Measurements from ENCODE around the gene LEKR1.

The LEKR1 gene

GRCh38 chr3:157042226-157042625, 216.1 kb downstream of the LEKR1 start:
- peaks cover 38% of the 10 kb centered on the region for H3K27me3 Mint-ChIP-seq (ENCODE audit: low read depth)
- H3K4me1 Mint-ChIP-seq (ENCODE audit: low read depth), result no peaks in the 10 kb centered on the region
- no peaks in the 10 kb centered on the region for H3K9me3 Mint-ChIP-seq
- H3K27ac Mint-ChIP-seq, result no peak overlapping the region
- no peak overlapping the region for H3K4me3 Mint-ChIP-seq
- no peaks in the 10 kb centered on the region for H3K36me3 Mint-ChIP-seq (ENCODE audit: low read depth)

GRCh38 chr3:157043771-157044170, 217.6 kb downstream of the LEKR1 start:
- no peak overlapping the region for H3K27ac Mint-ChIP-seq
- H3K9me3 Mint-ChIP-seq, result no peaks in the 10 kb centered on the region
- no peaks in the 10 kb centered on the region for H3K36me3 Mint-ChIP-seq (ENCODE audit: low read depth)
- no peak overlapping the region for H3K4me3 Mint-ChIP-seq
- no peaks in the 10 kb centered on the region for H3K4me1 Mint-ChIP-seq (ENCODE audit: low read depth)
- H3K27me3 Mint-ChIP-seq (ENCODE audit: low read depth), result peaks cover 25% of the 10 kb centered on the region

GRCh38 chr3:157045238-157045850, 219.2 kb downstream of the LEKR1 start:
- H3K9me3 Mint-ChIP-seq, result no peaks in the 10 kb centered on the region
- no peaks in the 10 kb centered on the region for H3K36me3 Mint-ChIP-seq (ENCODE audit: low read depth)
- no peaks in the 10 kb centered on the region for H3K4me1 Mint-ChIP-seq (ENCODE audit: low read depth)
- no peak overlapping the region for H3K4me3 Mint-ChIP-seq
- H3K27ac Mint-ChIP-seq, result no peak overlapping the region
- H3K27me3 Mint-ChIP-seq (ENCODE audit: low read depth), result peaks cover 27% of the 10 kb centered on the region

- no peak overlapping the region for H3K27ac Mint-ChIP-seq
- no peaks in the 10 kb centered on the region for H3K36me3 Mint-ChIP-seq (ENCODE audit: low read depth)
- H3K4me1 Mint-ChIP-seq (ENCODE audit: low read depth), result no peaks in the 10 kb centered on the region
- H3K9me3 Mint-ChIP-seq, result no peaks in the 10 kb centered on the region
- H3K4me3 Mint-ChIP-seq, result no peak overlapping the region
- peaks cover 25% of the 10 kb centered on the region for H3K27me3 Mint-ChIP-seq (ENCODE audit: low read depth)
Measured at GRCh38 chr3:157046520-157046919, 220.4 kb downstream of the LEKR1 start.

- no peaks in the 10 kb centered on the region for H3K36me3 Mint-ChIP-seq (ENCODE audit: low read depth)
- no peaks in the 10 kb centered on the region for H3K4me1 Mint-ChIP-seq (ENCODE audit: low read depth)
- peaks cover 22% of the 10 kb centered on the region for H3K27me3 Mint-ChIP-seq (ENCODE audit: low read depth)
- no peak overlapping the region for H3K4me3 Mint-ChIP-seq
- H3K9me3 Mint-ChIP-seq, result no peaks in the 10 kb centered on the region
- no peak overlapping the region for H3K27ac Mint-ChIP-seq
Measured at GRCh38 chr3:157051055-157051454, 224.9 kb downstream of the LEKR1 start.

GRCh38 chr3:157051591-157051990, 225.4 kb downstream of the LEKR1 start:
- H3K27me3 Mint-ChIP-seq (ENCODE audit: low read depth), result peaks cover 22% of the 10 kb centered on the region

GRCh38 chr3:157056035-157056434, 229.9 kb downstream of the LEKR1 start:
- H3K9me3 Mint-ChIP-seq, result no peaks in the 10 kb centered on the region
- H3K4me3 Mint-ChIP-seq, result no peak overlapping the region
- H3K36me3 Mint-ChIP-seq (ENCODE audit: low read depth), result no peaks in the 10 kb centered on the region
- no peak overlapping the region for H3K27ac Mint-ChIP-seq
- H3K4me1 Mint-ChIP-seq (ENCODE audit: low read depth), result peaks cover 3% of the 10 kb centered on the region
- peaks cover 17% of the 10 kb centered on the region for H3K27me3 Mint-ChIP-seq (ENCODE audit: low read depth)

More at GRCh38 chr3:157051591-157051990, 225.4 kb downstream of the LEKR1 start:
- Mint-ChIP-seq H3K4me1 (ENCODE audit: low read depth) (no peaks in the 10 kb centered on the region), H3K27ac (no peak overlapping the region), H3K9me3 (no peaks in the 10 kb centered on the region), H3K4me3 (no peak overlapping the region), H3K36me3 (ENCODE audit: low read depth) (no peaks in the 10 kb centered on the region)

GRCh38 chr3:157058392-157059071, 232.4 kb downstream of the LEKR1 start:
- Mint-ChIP-seq H3K4me3 (no peak overlapping the region), H3K36me3 (ENCODE audit: low read depth) (no peaks in the 10 kb centered on the region)

GRCh38 chr3:157059181-157059580, 233.0 kb downstream of the LEKR1 start:
- Mint-ChIP-seq H3K9me3 (no peaks in the 10 kb centered on the region), H3K4me1 (ENCODE audit: low read depth) (peaks cover 3% of the 10 kb centered on the region), H3K36me3 (ENCODE audit: low read depth) (no peaks in the 10 kb centered on the region), H3K4me3 (no peak overlapping the region), H3K27ac (no peak overlapping the region), H3K27me3 (ENCODE audit: low read depth) (peaks cover 18% of the 10 kb centered on the region)

More at GRCh38 chr3:157058392-157059071, 232.4 kb downstream of the LEKR1 start:
- Mint-ChIP-seq H3K27ac (no peak overlapping the region), H3K27me3 (ENCODE audit: low read depth) (peaks cover 18% of the 10 kb centered on the region), H3K9me3 (no peaks in the 10 kb centered on the region), H3K4me1 (ENCODE audit: low read depth) (peaks cover 3% of the 10 kb centered on the region)

- peaks cover 18% of the 10 kb centered on the region for H3K27me3 Mint-ChIP-seq (ENCODE audit: low read depth)
- no peaks in the 10 kb centered on the region for H3K9me3 Mint-ChIP-seq
- H3K27ac Mint-ChIP-seq, result no peak overlapping the region
- H3K4me3 Mint-ChIP-seq, result no peak overlapping the region
- H3K4me1 Mint-ChIP-seq (ENCODE audit: low read depth), result peaks cover 3% of the 10 kb centered on the region
- H3K36me3 Mint-ChIP-seq (ENCODE audit: low read depth), result no peaks in the 10 kb centered on the region
Measured at GRCh38 chr3:157059661-157060060, 233.5 kb downstream of the LEKR1 start.

GRCh38 chr3:157061265-157061664, 235.1 kb downstream of the LEKR1 start:
- peaks cover 14% of the 10 kb centered on the region for H3K27me3 Mint-ChIP-seq (ENCODE audit: low read depth)
- H3K4me1 Mint-ChIP-seq (ENCODE audit: low read depth), result peaks cover 5% of the 10 kb centered on the region

GRCh38 chr3:157063469-157063868, 237.3 kb downstream of the LEKR1 start:
- H3K27ac Mint-ChIP-seq, result no peak overlapping the region
- no peaks in the 10 kb centered on the region for H3K9me3 Mint-ChIP-seq
- peaks cover 10% of the 10 kb centered on the region for H3K27me3 Mint-ChIP-seq (ENCODE audit: low read depth)
- H3K36me3 Mint-ChIP-seq (ENCODE audit: low read depth), result no peaks in the 10 kb centered on the region
- H3K4me3 Mint-ChIP-seq, result no peak overlapping the region
- H3K4me1 Mint-ChIP-seq (ENCODE audit: low read depth), result peaks cover 23% of the 10 kb centered on the region

More at GRCh38 chr3:157061265-157061664, 235.1 kb downstream of the LEKR1 start:
- Mint-ChIP-seq H3K27ac (no peak overlapping the region), H3K9me3 (no peaks in the 10 kb centered on the region), H3K4me3 (no peak overlapping the region), H3K36me3 (ENCODE audit: low read depth) (no peaks in the 10 kb centered on the region)

- H3K27me3 Mint-ChIP-seq (ENCODE audit: low read depth), result peaks cover 10% of the 10 kb centered on the region
- no peaks in the 10 kb centered on the region for H3K36me3 Mint-ChIP-seq (ENCODE audit: low read depth)
- peaks cover 25% of the 10 kb centered on the region for H3K4me1 Mint-ChIP-seq (ENCODE audit: low read depth)
- H3K4me3 Mint-ChIP-seq, result no peak overlapping the region
- H3K27ac Mint-ChIP-seq, result no peak overlapping the region
- no peaks in the 10 kb centered on the region for H3K9me3 Mint-ChIP-seq
Measured at GRCh38 chr3:157063926-157064325, 237.8 kb downstream of the LEKR1 start.

GRCh38 chr3:157064402-157064801, 238.2 kb downstream of the LEKR1 start:
- no peak overlapping the region for H3K4me3 Mint-ChIP-seq
- H3K27me3 Mint-ChIP-seq (ENCODE audit: low read depth), result peaks cover 10% of the 10 kb centered on the region
- H3K36me3 Mint-ChIP-seq (ENCODE audit: low read depth), result no peaks in the 10 kb centered on the region
- H3K4me1 Mint-ChIP-seq (ENCODE audit: low read depth), result peaks cover 25% of the 10 kb centered on the region
- no peaks in the 10 kb centered on the region for H3K9me3 Mint-ChIP-seq
- H3K27ac Mint-ChIP-seq, result no peak overlapping the region

GRCh38 chr3:157065201-157065600, 239.0 kb downstream of the LEKR1 start:
- Mint-ChIP-seq H3K27me3 (ENCODE audit: low read depth) (peaks cover 10% of the 10 kb centered on the region), H3K36me3 (ENCODE audit: low read depth) (no peaks in the 10 kb centered on the region), H3K27ac (no peak overlapping the region), H3K4me3 (no peak overlapping the region), H3K9me3 (no peaks in the 10 kb centered on the region), H3K4me1 (ENCODE audit: low read depth) (peaks cover 24% of the 10 kb centered on the region)
